Measurements from ENCODE around the gene SPECC1L. TPM values are rescaled to one million over a fixed set of nuclear protein-coding genes. Genes with fewer than 3 reads are reported as not detected.

SPECC1L gene
- total RNA-seq, 1 donor from 2014 or later = 80.6 TPM

DNA sequence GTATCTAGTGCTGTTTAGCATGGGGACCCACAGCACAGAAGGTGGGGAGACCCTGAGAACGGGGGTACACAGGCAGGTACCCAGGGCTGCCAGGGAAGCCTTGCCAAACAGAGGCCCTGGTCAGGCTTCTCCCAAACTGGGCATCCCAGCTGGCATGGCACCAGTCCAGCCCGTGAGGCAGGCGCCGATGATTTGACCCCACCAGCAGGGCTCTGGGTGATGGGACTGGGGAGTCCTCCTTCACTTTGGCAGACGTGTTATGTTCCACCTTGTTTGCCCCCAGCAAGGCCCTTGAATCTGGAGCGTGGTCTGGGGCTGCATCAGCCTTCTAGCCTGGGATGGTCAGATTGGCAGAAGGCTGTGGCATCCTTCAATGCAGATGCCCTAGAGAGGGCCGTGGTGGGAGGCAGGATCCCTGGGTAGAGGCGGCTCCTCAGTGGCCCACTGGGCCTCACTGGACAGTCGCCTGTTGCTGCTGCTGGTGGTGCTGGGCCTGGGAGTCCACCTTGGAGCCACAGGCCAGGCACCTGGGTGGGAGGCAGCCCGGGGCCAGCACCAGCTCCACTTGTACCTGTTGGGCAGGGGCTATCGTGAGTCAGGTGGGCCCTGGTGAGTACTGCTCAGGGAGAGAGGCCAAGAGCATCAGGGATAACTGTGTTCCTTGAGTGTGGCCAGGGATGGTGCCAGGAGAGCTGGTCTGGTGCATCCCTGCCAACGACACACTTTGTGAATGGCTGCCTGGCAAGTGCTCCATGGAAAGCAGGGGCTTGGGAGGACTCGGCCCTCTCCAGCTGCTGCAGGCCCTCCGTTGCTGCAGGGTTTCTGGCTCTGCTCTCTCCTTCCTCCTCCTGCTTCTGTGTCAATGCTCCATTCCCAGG lies 160.0 kb downstream of the SPECC1L start:
- Mint-ChIP-seq H3K4me1 (ENCODE audit: unreplicated experiment) (peaks cover 18% of the 10 kb centered on the region), H3K9me3 (ENCODE audit: unreplicated experiment) (no peaks in the 10 kb centered on the region), H3K27ac (ENCODE audit: unreplicated experiment) (no peak overlapping the region), H3K36me3 (ENCODE audit: low read depth, unreplicated experiment) (peaks cover 5% of the 10 kb centered on the region), H3K4me3 (ENCODE audit: unreplicated experiment) (no peak overlapping the region), H3K27me3 (ENCODE audit: unreplicated experiment) (peaks cover 15% of the 10 kb centered on the region)
- no peak for TF ChIP-seq CTCF (IDR thresholded peaks at IDR 0.05; ENCODE audit: unreplicated experiment)
- no peak for DNase-seq (ENCODE audit: low spot score)

DNA sequence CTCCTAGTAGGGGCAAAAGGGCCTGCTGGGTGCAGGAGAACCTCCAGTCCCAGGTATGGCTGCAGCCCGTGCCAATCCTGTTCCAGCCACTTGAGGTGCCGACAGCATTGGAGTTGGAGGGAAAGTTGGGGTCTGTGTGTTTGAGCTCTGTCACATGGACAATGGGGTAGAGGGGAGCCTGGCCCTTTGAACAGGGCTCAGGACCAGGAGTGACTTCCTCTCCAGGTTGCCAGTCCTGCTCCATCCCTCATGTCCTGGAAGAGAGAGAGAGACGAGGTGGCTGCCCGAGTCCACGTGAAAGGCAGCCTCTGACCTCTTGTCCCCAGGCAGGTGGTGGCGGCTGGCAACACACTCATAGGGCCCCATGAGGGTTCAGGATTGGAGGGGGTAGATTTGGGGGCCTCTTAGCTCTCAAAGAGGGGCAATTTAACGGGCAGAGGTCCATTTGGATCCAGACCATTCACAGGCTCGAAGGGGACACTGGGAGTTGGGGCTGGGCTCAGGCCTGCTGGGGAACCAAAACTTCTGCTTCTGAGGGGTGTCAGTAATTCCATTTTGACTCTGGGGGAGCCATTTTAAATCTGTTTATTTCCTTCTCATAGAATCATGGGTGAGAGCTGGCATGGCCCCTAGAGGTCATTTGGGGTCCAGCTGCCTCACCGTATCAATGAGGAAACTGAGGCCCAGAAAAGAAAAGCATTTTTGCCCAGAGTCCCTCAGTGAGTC lies 160.8 kb downstream of the SPECC1L start:
- H3K27ac Mint-ChIP-seq (ENCODE audit: unreplicated experiment) = peak overlapping the region; percentile 18
- DNase-seq (ENCODE audit: low spot score) = no peak
- no peaks in the 10 kb centered on the region for H3K9me3 Mint-ChIP-seq (ENCODE audit: unreplicated experiment)
- H3K4me1 Mint-ChIP-seq (ENCODE audit: unreplicated experiment) = peaks cover 17% of the 10 kb centered on the region
- H3K27me3 Mint-ChIP-seq (ENCODE audit: unreplicated experiment) = peaks cover 12% of the 10 kb centered on the region
- TF ChIP-seq CTCF (IDR thresholded peaks at IDR 0.05; ENCODE audit: unreplicated experiment) = no peak
- H3K4me3 Mint-ChIP-seq (ENCODE audit: unreplicated experiment) = no peak overlapping the region
- peaks cover 5% of the 10 kb centered on the region for H3K36me3 Mint-ChIP-seq (ENCODE audit: low read depth, unreplicated experiment)

GRCh38 chr22:24432059-24432853 lies 161.6 kb downstream of the SPECC1L start:
- Mint-ChIP-seq H3K36me3 (ENCODE audit: low read depth, unreplicated experiment) (peaks cover 5% of the 10 kb centered on the region), H3K27ac (ENCODE audit: unreplicated experiment) (no peak overlapping the region), H3K9me3 (ENCODE audit: unreplicated experiment) (no peaks in the 10 kb centered on the region), H3K4me3 (ENCODE audit: unreplicated experiment) (no peak overlapping the region), H3K4me1 (ENCODE audit: unreplicated experiment) (peaks cover 17% of the 10 kb centered on the region), H3K27me3 (ENCODE audit: unreplicated experiment) (peaks cover 12% of the 10 kb centered on the region)
- DNase-seq (ENCODE audit: low spot score) = no peak
- TF ChIP-seq CTCF (IDR thresholded peaks at IDR 0.05; ENCODE audit: unreplicated experiment) = no peak

DNA sequence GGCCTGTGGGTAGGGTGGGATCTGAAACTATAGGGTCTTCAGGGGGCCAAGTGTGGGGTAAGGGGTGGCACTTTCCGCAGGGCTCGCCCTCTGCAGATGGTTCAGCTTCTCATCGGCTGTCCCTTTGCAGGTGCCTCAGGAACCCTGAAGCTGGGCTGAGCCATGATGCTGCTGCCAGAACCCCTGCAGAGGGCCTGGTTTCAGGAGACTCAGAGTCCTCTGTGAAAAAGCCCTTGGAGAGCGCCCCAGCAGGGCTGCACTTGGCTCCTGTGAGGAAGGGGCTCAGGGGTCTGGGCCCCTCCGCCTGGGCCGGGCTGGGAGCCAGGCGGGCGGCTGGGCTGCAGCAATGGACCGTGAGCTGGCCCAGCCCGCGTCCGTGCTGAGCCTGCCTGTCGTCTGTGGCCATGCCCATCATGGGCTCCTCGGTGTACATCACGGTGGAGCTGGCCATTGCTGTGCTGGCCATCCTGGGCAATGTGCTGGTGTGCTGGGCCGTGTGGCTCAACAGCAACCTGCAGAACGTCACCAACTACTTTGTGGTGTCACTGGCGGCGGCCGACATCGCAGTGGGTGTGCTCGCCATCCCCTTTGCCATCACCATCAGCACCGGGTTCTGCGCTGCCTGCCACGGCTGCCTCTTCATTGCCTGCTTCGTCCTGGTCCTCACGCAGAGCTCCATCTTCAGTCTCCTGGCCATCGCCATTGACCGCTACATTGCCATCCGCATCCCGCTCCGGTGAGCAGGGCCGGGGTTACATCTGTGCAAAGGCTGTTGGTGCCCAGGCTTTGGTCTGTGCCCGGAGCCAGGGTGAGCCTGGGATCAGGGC lies 162.6 kb downstream of the SPECC1L start:
- TF ChIP-seq CTCF (IDR thresholded peaks at IDR 0.05; ENCODE audit: unreplicated experiment) = no peak
- H3K27ac Mint-ChIP-seq (ENCODE audit: unreplicated experiment) = no peak overlapping the region
- no peak overlapping the region for H3K4me3 Mint-ChIP-seq (ENCODE audit: unreplicated experiment)
- H3K27me3 Mint-ChIP-seq (ENCODE audit: unreplicated experiment) = peaks cover 11% of the 10 kb centered on the region
- peaks cover 3% of the 10 kb centered on the region for H3K36me3 Mint-ChIP-seq (ENCODE audit: low read depth, unreplicated experiment)
- H3K9me3 Mint-ChIP-seq (ENCODE audit: unreplicated experiment) = no peaks in the 10 kb centered on the region
- no peak for DNase-seq (ENCODE audit: low spot score)
- peaks cover 18% of the 10 kb centered on the region for H3K4me1 Mint-ChIP-seq (ENCODE audit: unreplicated experiment)

All from endothelial cell (in vitro differentiated cells).